ENCODE results near the gene UGCG. TPM values are rescaled to one million over a fixed set of nuclear protein-coding genes. Genes with fewer than 3 reads are reported as not detected.

Gene UGCG
- total and polyA plus RNA-seq, 2 of the 8 experiments (the other 6 are each of a cell fraction or from before 2014, with no cell fraction given) = 14.9 to 34.0 TPM

DNA sequence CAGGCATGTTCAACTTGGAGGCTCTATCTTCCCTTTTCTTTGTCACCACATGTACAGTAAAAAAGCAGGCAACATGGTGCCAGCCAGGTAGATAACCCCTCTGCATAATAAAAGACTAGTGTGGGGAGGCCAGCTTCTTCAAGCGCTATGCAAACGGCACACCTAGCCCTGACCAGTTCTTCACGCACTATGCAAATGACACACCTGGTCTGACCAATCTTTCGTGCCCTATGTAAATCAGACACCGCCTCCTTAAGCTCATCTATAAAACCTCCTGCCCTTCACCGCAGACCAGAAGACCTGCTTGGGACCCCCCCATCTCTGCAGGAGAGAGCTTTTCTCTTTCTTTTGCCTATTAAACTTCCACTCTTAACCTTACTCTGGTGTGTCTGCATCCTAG, 28.1 kb upstream of the UGCG start (continued):
- TF ChIP-seq RNF2 (IDR thresholded peaks at IDR 0.05; ENCODE audit: borderline replicate concordance, low read depth, low read length, missing control alignments, poor library complexity, severe bottlenecking) (no peak), POLR2A (IDR thresholded peaks at IDR 0.05; ENCODE audit: control extremely low read depth in 1 of 2, low read depth in 2 of 2, low read length in 2 of 2) (peak in 1 of 2 experiments; percentile 59; a peak in 1 of 3 replicates), BCL11A (IDR thresholded peaks at IDR 0.05; ENCODE audit: low read depth in 2 of 2, low read length in 2 of 2) (no peak), POU5F1 (IDR thresholded peaks at IDR 0.05; ENCODE audit: low read depth, low read length) (0 out of 2 replicates have a peak, but pooled peaks have one; percentile 26)
- TF ChIP-seq, protein P1, sequence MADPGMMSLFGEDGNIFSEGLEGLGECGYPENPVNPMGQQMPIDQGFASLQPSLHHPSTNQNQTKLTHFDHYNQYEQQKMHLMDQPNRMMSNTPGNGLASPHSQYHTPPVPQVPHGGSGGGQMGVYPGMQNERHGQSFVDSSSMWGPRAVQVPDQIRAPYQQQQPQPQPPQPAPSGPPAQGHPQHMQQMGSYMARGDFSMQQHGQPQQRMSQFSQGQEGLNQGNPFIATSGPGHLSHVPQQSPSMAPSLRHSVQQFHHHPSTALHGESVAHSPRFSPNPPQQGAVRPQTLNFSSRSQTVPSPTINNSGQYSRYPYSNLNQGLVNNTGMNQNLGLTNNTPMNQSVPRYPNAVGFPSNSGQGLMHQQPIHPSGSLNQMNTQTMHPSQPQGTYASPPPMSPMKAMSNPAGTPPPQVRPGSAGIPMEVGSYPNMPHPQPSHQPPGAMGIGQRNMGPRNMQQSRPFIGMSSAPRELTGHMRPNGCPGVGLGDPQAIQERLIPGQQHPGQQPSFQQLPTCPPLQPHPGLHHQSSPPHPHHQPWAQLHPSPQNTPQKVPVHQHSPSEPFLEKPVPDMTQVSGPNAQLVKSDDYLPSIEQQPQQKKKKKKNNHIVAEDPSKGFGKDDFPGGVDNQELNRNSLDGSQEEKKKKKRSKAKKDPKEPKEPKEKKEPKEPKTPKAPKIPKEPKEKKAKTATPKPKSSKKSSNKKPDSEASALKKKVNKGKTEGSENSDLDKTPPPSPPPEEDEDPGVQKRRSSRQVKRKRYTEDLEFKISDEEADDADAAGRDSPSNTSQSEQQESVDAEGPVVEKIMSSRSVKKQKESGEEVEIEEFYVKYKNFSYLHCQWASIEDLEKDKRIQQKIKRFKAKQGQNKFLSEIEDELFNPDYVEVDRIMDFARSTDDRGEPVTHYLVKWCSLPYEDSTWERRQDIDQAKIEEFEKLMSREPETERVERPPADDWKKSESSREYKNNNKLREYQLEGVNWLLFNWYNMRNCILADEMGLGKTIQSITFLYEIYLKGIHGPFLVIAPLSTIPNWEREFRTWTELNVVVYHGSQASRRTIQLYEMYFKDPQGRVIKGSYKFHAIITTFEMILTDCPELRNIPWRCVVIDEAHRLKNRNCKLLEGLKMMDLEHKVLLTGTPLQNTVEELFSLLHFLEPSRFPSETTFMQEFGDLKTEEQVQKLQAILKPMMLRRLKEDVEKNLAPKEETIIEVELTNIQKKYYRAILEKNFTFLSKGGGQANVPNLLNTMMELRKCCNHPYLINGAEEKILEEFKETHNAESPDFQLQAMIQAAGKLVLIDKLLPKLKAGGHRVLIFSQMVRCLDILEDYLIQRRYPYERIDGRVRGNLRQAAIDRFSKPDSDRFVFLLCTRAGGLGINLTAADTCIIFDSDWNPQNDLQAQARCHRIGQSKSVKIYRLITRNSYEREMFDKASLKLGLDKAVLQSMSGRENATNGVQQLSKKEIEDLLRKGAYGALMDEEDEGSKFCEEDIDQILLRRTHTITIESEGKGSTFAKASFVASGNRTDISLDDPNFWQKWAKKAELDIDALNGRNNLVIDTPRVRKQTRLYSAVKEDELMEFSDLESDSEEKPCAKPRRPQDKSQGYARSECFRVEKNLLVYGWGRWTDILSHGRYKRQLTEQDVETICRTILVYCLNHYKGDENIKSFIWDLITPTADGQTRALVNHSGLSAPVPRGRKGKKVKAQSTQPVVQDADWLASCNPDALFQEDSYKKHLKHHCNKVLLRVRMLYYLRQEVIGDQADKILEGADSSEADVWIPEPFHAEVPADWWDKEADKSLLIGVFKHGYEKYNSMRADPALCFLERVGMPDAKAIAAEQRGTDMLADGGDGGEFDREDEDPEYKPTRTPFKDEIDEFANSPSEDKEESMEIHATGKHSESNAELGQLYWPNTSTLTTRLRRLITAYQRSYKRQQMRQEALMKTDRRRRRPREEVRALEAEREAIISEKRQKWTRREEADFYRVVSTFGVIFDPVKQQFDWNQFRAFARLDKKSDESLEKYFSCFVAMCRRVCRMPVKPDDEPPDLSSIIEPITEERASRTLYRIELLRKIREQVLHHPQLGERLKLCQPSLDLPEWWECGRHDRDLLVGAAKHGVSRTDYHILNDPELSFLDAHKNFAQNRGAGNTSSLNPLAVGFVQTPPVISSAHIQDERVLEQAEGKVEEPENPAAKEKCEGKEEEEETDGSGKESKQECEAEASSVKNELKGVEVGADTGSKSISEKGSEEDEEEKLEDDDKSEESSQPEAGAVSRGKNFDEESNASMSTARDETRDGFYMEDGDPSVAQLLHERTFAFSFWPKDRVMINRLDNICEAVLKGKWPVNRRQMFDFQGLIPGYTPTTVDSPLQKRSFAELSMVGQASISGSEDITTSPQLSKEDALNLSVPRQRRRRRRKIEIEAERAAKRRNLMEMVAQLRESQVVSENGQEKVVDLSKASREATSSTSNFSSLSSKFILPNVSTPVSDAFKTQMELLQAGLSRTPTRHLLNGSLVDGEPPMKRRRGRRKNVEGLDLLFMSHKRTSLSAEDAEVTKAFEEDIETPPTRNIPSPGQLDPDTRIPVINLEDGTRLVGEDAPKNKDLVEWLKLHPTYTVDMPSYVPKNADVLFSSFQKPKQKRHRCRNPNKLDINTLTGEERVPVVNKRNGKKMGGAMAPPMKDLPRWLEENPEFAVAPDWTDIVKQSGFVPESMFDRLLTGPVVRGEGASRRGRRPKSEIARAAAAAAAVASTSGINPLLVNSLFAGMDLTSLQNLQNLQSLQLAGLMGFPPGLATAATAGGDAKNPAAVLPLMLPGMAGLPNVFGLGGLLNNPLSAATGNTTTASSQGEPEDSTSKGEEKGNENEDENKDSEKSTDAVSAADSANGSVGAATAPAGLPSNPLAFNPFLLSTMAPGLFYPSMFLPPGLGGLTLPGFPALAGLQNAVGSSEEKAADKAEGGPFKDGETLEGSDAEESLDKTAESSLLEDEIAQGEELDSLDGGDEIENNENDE (IDR thresholded peaks at IDR 0.05; ENCODE audit: insufficient replicate concordance, low read length) = no peak

All from H1 (cell line).